C4-2B (cell line): ENCODE measurements around the gene SUFU.

Experiments
- ZFX ChIP-seq: fragments of 450-650 bp; IDR thresholded peaks from 2 replicates; pipeline ENCODE4 v1.6.1; 2017
- TF ChIP-seq, protein P1 (sequence below): fragments of 450-650 bp; conservative IDR thresholded peaks from 2 replicates; pipeline ENCODE4 v1.5.1; 2017; ENCODE audit warnings: mild to moderate bottlenecking

DNA sequence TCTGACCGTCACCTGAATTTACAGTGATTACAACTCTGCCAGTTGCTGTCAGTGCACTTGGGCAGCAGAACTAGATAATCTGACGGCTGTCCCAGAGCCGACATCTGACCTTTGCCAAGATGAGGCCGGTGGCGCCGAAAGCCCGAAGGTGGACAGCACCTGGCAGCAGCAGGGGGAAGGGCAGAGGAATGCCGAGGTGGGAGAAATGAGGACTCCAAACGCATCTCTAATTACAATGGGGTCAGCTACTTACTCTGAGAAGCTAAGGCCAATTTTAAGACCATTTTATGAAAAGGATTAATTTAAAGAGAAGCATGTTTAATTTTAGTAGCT lies 174.3 kb downstream of the SUFU start:
- TF ChIP-seq, protein P1, sequence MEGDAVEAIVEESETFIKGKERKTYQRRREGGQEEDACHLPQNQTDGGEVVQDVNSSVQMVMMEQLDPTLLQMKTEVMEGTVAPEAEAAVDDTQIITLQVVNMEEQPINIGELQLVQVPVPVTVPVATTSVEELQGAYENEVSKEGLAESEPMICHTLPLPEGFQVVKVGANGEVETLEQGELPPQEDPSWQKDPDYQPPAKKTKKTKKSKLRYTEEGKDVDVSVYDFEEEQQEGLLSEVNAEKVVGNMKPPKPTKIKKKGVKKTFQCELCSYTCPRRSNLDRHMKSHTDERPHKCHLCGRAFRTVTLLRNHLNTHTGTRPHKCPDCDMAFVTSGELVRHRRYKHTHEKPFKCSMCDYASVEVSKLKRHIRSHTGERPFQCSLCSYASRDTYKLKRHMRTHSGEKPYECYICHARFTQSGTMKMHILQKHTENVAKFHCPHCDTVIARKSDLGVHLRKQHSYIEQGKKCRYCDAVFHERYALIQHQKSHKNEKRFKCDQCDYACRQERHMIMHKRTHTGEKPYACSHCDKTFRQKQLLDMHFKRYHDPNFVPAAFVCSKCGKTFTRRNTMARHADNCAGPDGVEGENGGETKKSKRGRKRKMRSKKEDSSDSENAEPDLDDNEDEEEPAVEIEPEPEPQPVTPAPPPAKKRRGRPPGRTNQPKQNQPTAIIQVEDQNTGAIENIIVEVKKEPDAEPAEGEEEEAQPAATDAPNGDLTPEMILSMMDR: no peak
- no peak for TF ChIP-seq ZFX
